SK-N-SH (cell line): ENCODE measurements around the gene AKAP9. TPM values are rescaled to one million over a fixed set of nuclear protein-coding genes. Genes with fewer than 3 reads are reported as not detected.
A peak's percentile ranks its signal among the peaks of the same experiment; 100 is the strongest.

Source experiments
- CTCF ChIA-PET: fragments of 300-600, 350-600 bp; formaldehyde crosslinking; extraction: SDS; loops from one replicate; lab custom pipeline; 2021; lab: Yijun Ruan, JAX
- POLR2A ChIA-PET: fragments of 350-600 bp; sonication (Branson Sonifier 250); formaldehyde crosslinking; extraction: SDS; loops from one replicate; lab custom pipeline; 2020; ENCODE audit warnings: antibody characterized with exemption, inconsistent platforms; lab: Yijun Ruan, JAX
- DNase-seq: peaks from one replicate; pipeline ENCODE4 v3.0.0; 2012
- H2AFZ ChIP-seq: fragments of 200-600 bp; sonication (generic); 2 replicates; pipeline ENCODE4 v1.8.1; 2016; ENCODE audit warnings: antibody characterized with exemption, mild to moderate bottlenecking, low read depth
- H3F3A ChIP-seq: fragments of 200-600 bp; sonication (generic); replicated peaks from 2 replicates; pipeline ENCODE3; 2016; ENCODE audit warnings: antibody characterized with exemption, mild to moderate bottlenecking; ENCODE audit not compliant: insufficient read depth
- H3K27ac ChIP-seq, 2 experiments: fragments of 200-500 bp in 1 of 2; fragments of 200-600 bp in 1 of 2; sonication (Bioruptor generic) in 1 of 2; sonication (generic), shearing (Covaris generic) in 1 of 2; 2 replicates each; pipeline versions ENCODE4 v1.5.1 to v1.6.1; 2014 to 2016; ENCODE audit warnings: low read depth in 2 of 2, inconsistent platforms in 1 of 2, low read length in 1 of 2, mild to moderate bottlenecking in 1 of 2, mixed read lengths in 1 of 2
- H3K27me3 ChIP-seq: fragments of 200-600 bp; sonication (generic), shearing (Covaris generic); 2 replicates; pipeline ENCODE4 v1.6.1; 2016; ENCODE audit warnings: mixed run types; ENCODE audit not compliant: insufficient read depth
- H3K36me3 ChIP-seq, 2 experiments: fragments of 200-500 bp in 1 of 2; fragments of 200-600 bp in 1 of 2; sonication (Bioruptor generic) in 1 of 2; sonication (generic) in 1 of 2; replicated peaks in 1 of 2; 2 replicates each; pipeline versions ENCODE3 to v1.5.1; 2014 to 2016; ENCODE audit warnings: low read length in 1 of 2, mild to moderate bottlenecking in 1 of 2; ENCODE audit not compliant: insufficient read depth in 2 of 2, control insufficient read depth in 1 of 2
- H3K4me1 ChIP-seq, 2 experiments: fragments of 200-500 bp in 1 of 2; fragments of 200-600 bp in 1 of 2; sonication (Bioruptor generic) in 1 of 2; sonication (generic), shearing (Covaris generic) in 1 of 2; 2 replicates each; pipeline versions ENCODE4 v1.5.1 to v1.6.1; 2014 to 2016; ENCODE audit warnings: low read depth in 1 of 2, low read length in 1 of 2, mixed run types in 1 of 2; ENCODE audit not compliant: insufficient read depth in 2 of 2, control insufficient read depth in 1 of 2
- H3K4me2 ChIP-seq: fragments of 200-600 bp; sonication (generic), shearing (Covaris generic); 2 replicates; pipeline ENCODE4 v1.6.1; 2017; ENCODE audit warnings: mixed run types
- H3K4me3 ChIP-seq, 2 experiments: fragments of 200-500 bp in 1 of 2; fragments of 200-600 bp in 1 of 2; sonication (Bioruptor generic) in 1 of 2; sonication (generic), shearing (Covaris generic) in 1 of 2; 2 replicates each; pipeline versions ENCODE4 v1.5.1 to v1.8.1; 2014 to 2016; ENCODE audit warnings: low read depth in 2 of 2, inconsistent platforms in 1 of 2, low read length in 1 of 2, mild to moderate bottlenecking in 1 of 2, mixed read lengths in 1 of 2, moderate library complexity in 1 of 2
- H3K79me2 ChIP-seq: fragments of 200-600 bp; sonication (generic); 2 replicates; pipeline ENCODE4 v1.8.1; 2017; ENCODE audit warnings: mild to moderate bottlenecking; ENCODE audit not compliant: insufficient read depth
- H3K9ac ChIP-seq: fragments of 200-600 bp; sonication (generic); 2 replicates; pipeline ENCODE4 v1.6.1; 2017; ENCODE audit warnings: mixed run types
- H3K9me2 ChIP-seq: fragments of 200-600 bp; sonication (generic); 2 replicates; pipeline ENCODE4 v1.6.1; 2017; ENCODE audit warnings: mixed run types
- H3K9me3 ChIP-seq: fragments of 200-600 bp; sonication (generic); 2 replicates; pipeline ENCODE4 v1.6.1; 2017; ENCODE audit warnings: mixed run types, mild to moderate bottlenecking, moderate library complexity
- H4K20me1 ChIP-seq: fragments of 200-600 bp; sonication (generic); 2 replicates; pipeline ENCODE4 v1.6.1; 2017; ENCODE audit warnings: mild to moderate bottlenecking, mixed run types; ENCODE audit not compliant: insufficient read depth
- FOSL2 ChIP-seq: IDR thresholded peaks from 2 replicates; pipeline ENCODE4 v1.4.0; 2012; ENCODE audit warnings: low read depth, mild to moderate bottlenecking, moderate library complexity, borderline replicate concordance
- FOXJ3 ChIP-seq: sonication (generic); formaldehyde crosslinking; IDR thresholded peaks from 2 replicates; pipeline ENCODE4 v1.5.1; 2020; ENCODE audit warnings: mild to moderate bottlenecking, missing genetic modification reagents
- FOXM1 ChIP-seq: IDR thresholded peaks from 2 replicates; pipeline ENCODE4 v1.4.0; 2012; ENCODE audit warnings: low read depth, mild to moderate bottlenecking
- GABPA ChIP-seq: IDR thresholded peaks from 2 replicates; pipeline ENCODE4 v1.4.0; 2012; ENCODE audit warnings: low read depth, mild to moderate bottlenecking
- GATA2 ChIP-seq: sonication (generic); formaldehyde crosslinking; IDR thresholded peaks from 2 replicates; pipeline ENCODE4 v1.5.0; 2020; ENCODE audit warnings: mild to moderate bottlenecking, missing genetic modification reagents
- MEF2A ChIP-seq: IDR thresholded peaks from 2 replicates; pipeline ENCODE4 v1.4.0; 2012; ENCODE audit warnings: low read depth, borderline replicate concordance
- MXI1 ChIP-seq: IDR thresholded peaks from 2 replicates; pipeline ENCODE4 v1.6.1; 2012; ENCODE audit warnings: mild to moderate bottlenecking, low read depth, low read length, improper control_type of control experiment
- NFIC ChIP-seq: IDR thresholded peaks from 2 replicates; pipeline ENCODE4 v1.4.0; 2012; ENCODE audit warnings: borderline replicate concordance
- RXRA ChIP-seq: IDR thresholded peaks from 2 replicates; pipeline ENCODE4 v1.4.0; 2012; ENCODE audit warnings: low read depth, mild to moderate bottlenecking, borderline replicate concordance
- TAF1 ChIP-seq: IDR thresholded peaks from 2 replicates; pipeline ENCODE4 v1.6.1; 2012; ENCODE audit warnings: low read depth, mild to moderate bottlenecking, low read length, moderate library complexity, borderline replicate concordance
- WGBS: methylation state at CpG from one replicate; pipeline ENCODE4 v1.1.6; 2017; ENCODE audit warnings: low lambda C conversion rate; 5-methylcytosine and 5-hydroxymethylcytosine counted together
- polyA plus RNA-seq, 3 experiments: library from polyadenylated mRNA; depleted of rRNA; stranded (reverse); fragments of >200 nt; gene quantifications; 2 replicates each; pipeline ENCODE4 v1.2.3, GENCODE V29; 2012
- TF ChIP-seq, protein P1 (sequence below): fragments of 150-350 bp; IDR thresholded peaks from 2 replicates; pipeline ENCODE4 v1.6.1; 2017; ENCODE audit warnings: antibody characterized with exemption, low read length, low read depth, borderline replicate concordance
- TF ChIP-seq, protein P2 (sequence below): fragments of 200-600 bp; sonication (generic); IDR thresholded peaks from 2 replicates; pipeline ENCODE4 v1.6.1; 2017; ENCODE audit warnings: antibody characterized with exemption, mild to moderate bottlenecking, moderate library complexity
- TF ChIP-seq, protein P3 (sequence below): fragments of 150-350 bp; IDR thresholded peaks from 2 replicates; pipeline ENCODE4 v1.6.1; 2016; ENCODE audit warnings: mild to moderate bottlenecking, low read depth, low read length
- TF ChIP-seq, protein P4 (sequence below): IDR thresholded peaks from 2 replicates; pipeline ENCODE4; 2012
- TF ChIP-seq, protein P5 (sequence below): IDR thresholded peaks from 2 replicates; pipeline ENCODE4 v1.4.0; 2012; ENCODE audit warnings: low read depth, borderline replicate concordance

The AKAP9 gene
- polyA plus RNA-seq, 1 of the 3 experiments (the other 2 are of a cell fraction): 13.1 TPM

DNA sequence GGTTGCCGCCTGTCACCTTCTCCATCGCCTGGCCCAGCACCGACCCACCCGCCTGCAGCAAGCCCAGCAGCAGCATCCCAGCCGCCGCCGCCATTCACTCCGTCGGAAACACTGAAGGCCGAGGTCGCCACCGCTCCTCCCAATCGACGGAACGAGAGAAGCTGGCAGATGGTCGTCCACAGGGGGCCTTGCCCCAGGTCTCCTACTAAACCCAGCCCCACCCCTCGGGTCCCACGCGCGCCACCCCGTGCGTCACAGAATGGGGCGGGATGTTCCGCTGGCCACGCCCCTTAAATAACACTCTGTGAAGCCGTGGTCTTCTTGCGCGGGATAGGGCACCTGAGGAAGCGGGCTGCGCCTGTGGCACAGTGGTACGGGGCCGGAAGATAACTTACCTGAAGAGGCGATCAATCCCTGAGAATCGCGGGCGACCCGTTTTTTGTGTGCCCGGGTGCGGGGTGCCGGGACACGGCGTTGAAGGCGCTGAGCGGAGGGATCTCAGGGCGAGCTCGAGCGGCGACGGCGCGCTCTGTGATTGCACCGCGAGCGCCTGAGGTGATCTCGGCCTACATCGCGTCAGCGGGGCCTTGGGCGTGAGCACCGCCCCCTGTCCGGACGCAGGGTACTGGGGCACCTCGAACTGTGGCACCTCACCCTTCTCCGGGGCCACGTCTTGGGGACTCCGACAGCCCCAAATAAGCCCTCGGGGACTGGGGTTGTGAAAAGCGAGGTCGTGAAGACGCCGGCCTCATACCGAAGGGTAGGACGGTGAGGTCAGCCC lies 193.8 kb downstream of the AKAP9 start, which contains the start of gene CYP51A1 (continued):
- TF ChIP-seq, protein P1, sequence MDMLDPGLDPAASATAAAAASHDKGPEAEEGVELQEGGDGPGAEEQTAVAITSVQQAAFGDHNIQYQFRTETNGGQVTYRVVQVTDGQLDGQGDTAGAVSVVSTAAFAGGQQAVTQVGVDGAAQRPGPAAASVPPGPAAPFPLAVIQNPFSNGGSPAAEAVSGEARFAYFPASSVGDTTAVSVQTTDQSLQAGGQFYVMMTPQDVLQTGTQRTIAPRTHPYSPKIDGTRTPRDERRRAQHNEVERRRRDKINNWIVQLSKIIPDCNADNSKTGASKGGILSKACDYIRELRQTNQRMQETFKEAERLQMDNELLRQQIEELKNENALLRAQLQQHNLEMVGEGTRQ: no peak
- TF ChIP-seq, protein P2, sequence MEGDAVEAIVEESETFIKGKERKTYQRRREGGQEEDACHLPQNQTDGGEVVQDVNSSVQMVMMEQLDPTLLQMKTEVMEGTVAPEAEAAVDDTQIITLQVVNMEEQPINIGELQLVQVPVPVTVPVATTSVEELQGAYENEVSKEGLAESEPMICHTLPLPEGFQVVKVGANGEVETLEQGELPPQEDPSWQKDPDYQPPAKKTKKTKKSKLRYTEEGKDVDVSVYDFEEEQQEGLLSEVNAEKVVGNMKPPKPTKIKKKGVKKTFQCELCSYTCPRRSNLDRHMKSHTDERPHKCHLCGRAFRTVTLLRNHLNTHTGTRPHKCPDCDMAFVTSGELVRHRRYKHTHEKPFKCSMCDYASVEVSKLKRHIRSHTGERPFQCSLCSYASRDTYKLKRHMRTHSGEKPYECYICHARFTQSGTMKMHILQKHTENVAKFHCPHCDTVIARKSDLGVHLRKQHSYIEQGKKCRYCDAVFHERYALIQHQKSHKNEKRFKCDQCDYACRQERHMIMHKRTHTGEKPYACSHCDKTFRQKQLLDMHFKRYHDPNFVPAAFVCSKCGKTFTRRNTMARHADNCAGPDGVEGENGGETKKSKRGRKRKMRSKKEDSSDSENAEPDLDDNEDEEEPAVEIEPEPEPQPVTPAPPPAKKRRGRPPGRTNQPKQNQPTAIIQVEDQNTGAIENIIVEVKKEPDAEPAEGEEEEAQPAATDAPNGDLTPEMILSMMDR: no peak
- TF ChIP-seq RXRA (peak; percentile 15; the same call in 1 of the 2 replicates), MXI1 (peak; percentile 81), TAF1 (peak; percentile 72; the same call in 1 of the 2 replicates)
- TF ChIP-seq, protein P3, sequence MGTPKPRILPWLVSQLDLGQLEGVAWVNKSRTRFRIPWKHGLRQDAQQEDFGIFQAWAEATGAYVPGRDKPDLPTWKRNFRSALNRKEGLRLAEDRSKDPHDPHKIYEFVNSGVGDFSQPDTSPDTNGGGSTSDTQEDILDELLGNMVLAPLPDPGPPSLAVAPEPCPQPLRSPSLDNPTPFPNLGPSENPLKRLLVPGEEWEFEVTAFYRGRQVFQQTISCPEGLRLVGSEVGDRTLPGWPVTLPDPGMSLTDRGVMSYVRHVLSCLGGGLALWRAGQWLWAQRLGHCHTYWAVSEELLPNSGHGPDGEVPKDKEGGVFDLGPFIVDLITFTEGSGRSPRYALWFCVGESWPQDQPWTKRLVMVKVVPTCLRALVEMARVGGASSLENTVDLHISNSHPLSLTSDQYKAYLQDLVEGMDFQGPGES: peak; percentile 23; the same call in 1 of the 2 replicates
- TF ChIP-seq, protein P4, sequence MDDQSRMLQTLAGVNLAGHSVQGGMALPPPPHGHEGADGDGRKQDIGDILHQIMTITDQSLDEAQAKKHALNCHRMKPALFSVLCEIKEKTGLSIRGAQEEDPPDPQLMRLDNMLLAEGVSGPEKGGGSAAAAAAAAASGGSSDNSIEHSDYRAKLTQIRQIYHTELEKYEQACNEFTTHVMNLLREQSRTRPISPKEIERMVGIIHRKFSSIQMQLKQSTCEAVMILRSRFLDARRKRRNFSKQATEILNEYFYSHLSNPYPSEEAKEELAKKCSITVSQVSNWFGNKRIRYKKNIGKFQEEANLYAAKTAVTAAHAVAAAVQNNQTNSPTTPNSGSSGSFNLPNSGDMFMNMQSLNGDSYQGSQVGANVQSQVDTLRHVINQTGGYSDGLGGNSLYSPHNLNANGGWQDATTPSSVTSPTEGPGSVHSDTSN: peak; percentile 89

DNA sequence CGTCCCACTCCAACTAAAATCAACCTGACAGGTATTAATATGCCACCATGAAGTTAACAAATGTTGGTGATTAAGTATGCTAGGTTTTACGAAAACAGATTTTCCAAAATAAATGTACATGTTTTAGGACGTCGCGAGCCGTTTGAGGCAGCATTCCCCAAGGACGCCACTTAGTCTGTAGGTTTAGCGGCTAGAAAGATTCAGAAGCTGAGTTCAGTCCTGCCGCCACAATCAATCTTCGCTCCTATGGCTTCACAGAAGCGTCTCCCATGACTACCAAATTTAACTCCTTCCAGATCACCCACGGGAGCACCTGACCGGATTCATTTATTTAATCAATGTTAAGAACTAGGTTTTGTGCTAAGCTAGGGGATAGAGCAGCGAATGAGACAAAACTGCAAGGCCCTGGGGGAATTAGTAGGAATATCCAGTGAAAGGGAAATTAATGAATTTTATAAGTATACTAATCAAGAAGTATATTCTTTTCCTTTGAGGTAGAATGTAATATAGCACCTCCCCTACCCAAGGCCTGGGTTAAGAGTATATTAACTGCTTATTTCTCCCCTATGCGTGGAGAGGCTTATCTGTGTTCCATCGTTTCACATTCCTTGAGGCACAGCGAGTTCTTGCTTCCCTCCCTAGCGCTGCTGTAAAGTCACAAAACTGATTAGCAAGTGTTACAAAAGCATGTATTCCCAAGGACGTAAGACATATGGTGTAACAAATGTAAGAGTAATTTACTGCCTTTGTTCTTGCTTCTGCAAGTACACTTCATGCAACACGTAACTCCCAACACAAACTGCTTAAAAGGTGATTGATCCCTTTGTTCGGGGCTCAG lies 194.6 kb downstream of the AKAP9 start:
- CTCF ChIA-PET: interaction anchor here (1.1 to 3.9 kb wide), 12 partner anchors 10 to 328 kb away, joined by 3 to 38 read pairs (median 4); partner anchors contain the start of genes ANKIB1, GATAD1 and KRIT1
- TF ChIP-seq NFIC: no peak
- TF ChIP-seq, protein P4: no peak
- no peak for TF ChIP-seq FOXJ3 (CRISPR knock-in tag)
- TF ChIP-seq FOSL2: no peak
- TF ChIP-seq FOXM1: no peak
- no peak for TF ChIP-seq GATA2 (CRISPR knock-in tag)
- no peak for TF ChIP-seq GABPA
- TF ChIP-seq, protein P2: no peak
- TF ChIP-seq, protein P5, sequence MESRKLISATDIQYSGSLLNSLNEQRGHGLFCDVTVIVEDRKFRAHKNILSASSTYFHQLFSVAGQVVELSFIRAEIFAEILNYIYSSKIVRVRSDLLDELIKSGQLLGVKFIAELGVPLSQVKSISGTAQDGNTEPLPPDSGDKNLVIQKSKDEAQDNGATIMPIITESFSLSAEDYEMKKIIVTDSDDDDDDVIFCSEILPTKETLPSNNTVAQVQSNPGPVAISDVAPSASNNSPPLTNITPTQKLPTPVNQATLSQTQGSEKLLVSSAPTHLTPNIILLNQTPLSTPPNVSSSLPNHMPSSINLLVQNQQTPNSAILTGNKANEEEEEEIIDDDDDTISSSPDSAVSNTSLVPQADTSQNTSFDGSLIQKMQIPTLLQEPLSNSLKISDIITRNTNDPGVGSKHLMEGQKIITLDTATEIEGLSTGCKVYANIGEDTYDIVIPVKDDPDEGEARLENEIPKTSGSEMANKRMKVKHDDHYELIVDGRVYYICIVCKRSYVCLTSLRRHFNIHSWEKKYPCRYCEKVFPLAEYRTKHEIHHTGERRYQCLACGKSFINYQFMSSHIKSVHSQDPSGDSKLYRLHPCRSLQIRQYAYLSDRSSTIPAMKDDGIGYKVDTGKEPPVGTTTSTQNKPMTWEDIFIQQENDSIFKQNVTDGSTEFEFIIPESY: no peak
- no peak for TF ChIP-seq MEF2A

More for the DNA sequence above, 194.6 kb downstream of the AKAP9 start:
- DNase-seq: peak; percentile 53
- H3K79me2 ChIP-seq: peaks cover 33% of the 10 kb centered on the region
- H3K27me3 ChIP-seq: no peaks in the 10 kb centered on the region
- H2AFZ ChIP-seq: peak overlapping the region; percentile 99
- H3K27ac ChIP-seq: peak overlapping the region; percentile 95 to 98
- H3K9ac ChIP-seq: peak overlapping the region; percentile 97
- H3K36me3 ChIP-seq: peaks cover 2 to 14% of the 10 kb centered on the region in 2 experiments
- no peaks in the 10 kb centered on the region for H4K20me1 ChIP-seq
- H3K4me2 ChIP-seq: peak overlapping the region; percentile 72
- no peaks in the 10 kb centered on the region for H3K9me2 ChIP-seq
- H3K4me3 ChIP-seq: peak overlapping the region; percentile 82 to 99
- H3F3A ChIP-seq: peaks cover 6% of the 10 kb centered on the region
- peaks cover 0 to 16% of the 10 kb centered on the region in 2 experiments; a peak in 3 of 4 replicates for H3K4me1 ChIP-seq
- 45% methylated on average over 21 of the region's 21 CpGs for WGBS
- H3K9me3 ChIP-seq: no peaks in the 10 kb centered on the region
- POLR2A ChIA-PET: interaction anchor here (0.9 to 1.8 kb wide), 5 partner anchors 27 to 394 kb away, joined by 3 to 12 read pairs (median 4); partner anchors contain the start of genes ANKIB1, KRIT1, MTERF1 and RBM48
